LoVo (cell line): ENCODE results near the gene DSCAM.

Source experiments
- DNase-seq: peaks from one replicate; pipeline ENCODE4 v3.0.0-alpha.2; 2016; ENCODE audit warnings: low spot score

Gene DSCAM

DNA sequence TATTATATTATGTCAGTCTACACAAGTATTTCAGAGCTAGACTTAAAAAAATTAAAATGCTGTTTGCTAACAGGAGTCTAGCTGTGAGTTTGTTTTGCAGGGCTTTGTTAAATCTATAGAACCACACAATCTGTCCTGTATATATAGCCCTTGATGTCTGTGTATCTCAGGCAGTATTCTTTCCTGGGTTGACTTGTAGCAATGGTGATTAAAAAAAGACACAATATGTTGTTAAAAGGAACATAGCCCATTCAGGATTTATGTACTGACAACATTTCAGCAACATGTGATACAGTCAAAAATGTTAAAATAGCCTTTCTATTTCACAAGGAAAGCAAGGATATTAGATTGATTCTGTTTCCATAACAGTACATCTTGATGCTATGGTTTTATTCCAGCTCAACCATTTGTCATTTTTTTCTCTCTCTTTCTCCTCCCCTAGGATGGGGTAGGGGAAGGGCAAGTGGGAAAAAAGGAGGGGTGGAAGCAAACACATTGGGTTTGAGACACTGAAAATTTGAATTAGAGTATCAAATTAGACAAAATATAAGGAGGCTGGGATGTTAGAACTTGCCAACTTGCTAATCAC is 139.2 kb downstream of the DSCAM start:
- no peak for DNase-seq

DNA sequence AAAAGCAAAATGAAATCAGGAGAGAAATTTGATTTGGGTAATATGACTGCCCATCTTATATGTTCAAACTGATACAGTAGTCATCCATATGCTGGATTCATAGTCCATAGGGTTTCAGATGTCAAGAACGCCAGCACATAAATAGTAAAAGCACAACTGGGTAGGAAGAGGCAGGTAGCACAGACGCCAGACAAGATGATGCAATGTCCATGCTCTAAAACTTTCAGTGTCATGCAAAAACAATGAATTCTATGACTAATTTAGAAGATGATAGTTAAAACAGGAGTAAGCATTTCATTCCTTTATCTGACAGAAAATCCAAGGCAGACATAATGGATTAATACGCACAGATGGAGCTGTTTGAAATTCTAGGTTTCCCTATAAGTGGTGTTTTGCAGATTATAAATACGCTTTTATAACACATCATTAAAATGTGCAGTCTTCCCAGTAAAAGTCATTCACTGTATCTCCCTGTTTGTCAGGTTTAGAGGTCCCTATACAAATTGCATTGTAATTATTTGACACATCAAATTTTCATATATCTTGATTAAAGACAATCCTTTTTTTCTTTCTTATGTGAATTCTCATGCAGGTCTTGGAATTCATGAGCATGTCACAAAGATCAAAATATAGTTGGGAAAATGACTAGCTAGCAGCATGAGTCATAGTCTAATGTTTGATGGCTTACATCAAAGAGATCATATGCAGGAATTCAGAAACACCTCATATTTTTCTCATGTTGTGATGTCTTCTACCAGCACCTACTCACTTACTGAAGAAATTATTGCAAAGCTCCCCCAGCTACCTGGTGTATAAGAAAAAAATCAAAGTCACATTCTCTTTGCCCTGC is 139.9 kb downstream of the DSCAM start:
- no peak for DNase-seq

DNA sequence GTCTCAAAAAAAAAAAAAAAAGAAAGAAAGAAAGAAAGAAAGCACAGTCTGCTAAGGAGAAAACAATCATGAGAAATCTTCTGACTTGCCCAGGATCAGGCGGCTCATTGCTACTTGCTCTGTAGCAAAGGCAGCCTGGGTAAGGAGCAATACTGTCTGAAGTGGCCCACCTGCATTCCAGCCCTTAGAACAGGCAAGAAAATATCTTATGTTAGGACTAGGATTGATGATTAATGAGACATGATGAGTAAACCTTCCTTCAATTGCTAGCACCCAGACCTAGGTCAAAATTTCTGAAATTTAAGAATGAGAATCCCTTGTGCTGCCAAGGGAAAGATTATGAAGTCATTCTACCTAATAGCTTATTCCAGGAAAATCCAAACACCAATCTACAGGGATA is 140.8 kb downstream of the DSCAM start:
- DNase-seq, result no peak

DNA sequence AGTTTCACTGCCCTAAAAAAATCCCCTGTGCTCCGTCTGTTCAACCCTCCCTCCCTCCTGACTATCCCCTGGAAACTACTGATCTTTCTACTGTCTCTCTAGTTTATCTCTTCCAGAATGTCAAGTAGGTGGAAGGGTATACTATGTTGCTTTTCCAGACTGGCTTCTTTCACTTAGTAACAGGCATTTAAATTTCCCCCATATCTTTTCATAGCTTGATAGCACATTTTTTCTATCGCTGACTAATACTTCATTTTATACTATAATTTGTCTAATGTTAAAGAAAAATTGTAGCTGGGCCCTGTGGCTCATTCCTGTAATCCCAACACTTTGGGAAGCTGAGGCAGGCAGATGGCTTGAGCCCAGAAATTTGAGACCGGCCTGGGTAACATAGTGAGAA is 142.8 kb downstream of the DSCAM start:
- DNase-seq, result no peak

DNA sequence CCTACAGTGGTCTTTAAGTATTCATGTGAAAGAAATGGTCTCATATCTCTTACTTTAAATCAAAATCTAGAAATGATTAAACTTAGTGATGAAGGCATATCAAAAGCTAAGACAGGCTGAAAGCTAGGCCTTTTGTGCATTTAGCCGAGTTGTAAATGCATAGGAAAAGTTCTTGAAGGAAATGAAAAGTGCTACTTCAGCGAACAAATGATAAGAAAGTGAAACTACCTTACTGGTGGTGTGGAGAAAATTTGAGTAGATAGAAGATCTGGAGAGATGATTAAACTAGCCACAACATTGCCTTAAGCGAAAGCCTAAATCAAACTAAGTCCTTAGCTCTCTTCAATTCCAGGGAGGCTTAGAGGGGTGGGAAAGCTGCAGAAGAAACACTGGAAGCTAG is 147.6 kb downstream of the DSCAM start:
- no peak for DNase-seq

DNA sequence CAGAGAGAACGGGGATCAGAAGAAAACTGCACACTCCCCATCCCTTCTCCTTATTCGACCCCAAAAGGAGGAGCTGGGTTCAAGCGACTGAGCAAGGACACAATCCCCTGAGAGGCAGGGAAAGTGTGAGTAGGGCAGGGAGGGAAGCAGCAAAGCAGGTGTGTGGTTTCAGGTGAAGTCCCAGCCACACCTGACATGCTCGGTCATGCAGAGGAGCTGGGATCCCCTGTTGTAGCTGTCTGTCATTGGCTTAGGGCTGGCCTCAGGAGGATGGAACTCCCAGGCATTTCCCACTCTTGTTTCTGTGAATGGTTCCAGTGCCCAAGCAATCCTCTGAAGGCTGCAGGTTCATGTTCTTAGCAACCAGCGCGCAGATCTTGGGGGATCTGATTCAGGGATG is 150.7 kb downstream of the DSCAM start:
- DNase-seq, result no peak

DNA sequence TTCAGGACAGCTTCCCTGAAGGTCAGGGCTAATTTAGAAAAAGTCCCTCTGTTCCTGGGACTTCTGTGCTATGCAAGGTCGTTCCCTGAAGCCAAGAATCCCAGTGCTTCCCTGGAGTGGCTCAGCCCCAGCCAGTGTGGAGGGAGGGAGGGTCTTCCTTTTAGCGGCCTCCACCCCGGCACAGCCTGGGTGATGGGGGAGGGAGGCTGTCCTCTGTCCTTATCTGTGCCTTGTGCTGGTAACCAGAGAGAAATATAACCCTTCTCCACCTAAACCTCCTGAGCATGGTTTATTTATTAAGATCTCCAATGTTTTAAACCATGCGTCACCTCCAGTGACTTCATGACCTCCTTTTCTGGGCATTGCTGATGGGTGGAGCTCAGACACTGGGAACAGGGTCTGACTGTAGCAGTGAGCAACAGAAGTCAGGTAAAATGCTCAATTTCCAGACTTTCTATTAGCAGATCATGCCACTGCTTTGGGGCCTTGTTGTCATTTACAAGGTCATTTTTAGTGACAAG is 157.1 kb downstream of the DSCAM start:
- DNase-seq, result no peak

DNA sequence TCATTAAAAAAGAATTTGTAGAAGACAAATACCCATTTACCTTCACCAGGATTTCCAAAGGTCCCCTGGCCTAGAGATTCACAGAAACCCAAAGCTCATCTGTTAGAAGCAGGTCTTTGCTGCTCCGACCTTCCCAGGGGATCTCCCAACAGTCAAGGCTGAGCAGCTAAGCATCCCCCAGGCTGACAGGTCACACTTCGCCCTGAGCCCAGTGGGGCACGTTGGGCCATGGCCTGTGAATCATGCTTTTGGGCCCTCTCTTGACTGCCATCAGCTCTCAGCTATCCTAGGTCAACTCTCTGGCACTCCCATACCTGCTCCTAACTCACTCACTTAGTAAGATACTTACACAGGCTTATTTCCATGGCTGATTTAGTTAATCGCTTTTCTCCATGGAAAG is 157.7 kb downstream of the DSCAM start:
- no peak for DNase-seq

DNA sequence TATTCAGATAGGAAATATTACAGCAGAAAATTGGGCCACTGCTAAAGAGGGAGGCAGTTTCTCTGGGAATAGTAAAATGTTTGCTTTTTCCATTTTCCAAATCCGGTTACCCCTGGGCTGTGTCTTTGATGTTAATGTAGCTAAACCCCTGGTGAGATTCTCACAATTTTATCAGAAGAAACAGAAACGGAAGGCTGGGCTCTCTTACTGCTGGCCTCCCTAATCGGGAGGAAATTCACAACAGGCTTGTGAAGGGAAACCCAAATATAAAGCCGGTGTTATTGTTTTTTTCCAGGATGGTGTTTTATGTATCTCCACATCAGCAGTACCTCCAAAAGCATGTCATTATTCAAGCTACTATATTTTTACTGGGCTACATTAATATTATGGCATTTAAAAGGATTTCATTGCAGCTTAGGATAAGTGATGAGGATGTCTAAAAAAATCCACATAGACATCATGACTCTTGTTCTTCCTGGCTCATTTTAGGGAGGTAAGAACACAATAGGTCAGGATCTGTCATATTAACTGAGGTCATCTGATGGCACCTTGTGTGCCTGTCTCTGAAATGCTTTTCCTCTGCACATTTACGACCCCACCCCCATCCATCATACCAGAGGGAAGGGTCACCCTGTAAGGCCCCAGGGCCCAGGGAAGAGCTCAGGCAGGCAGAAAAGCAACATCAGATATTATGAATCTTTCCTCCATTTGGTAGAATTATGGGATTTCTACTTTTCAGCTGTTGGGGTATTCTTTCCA is 158.7 kb downstream of the DSCAM start:
- no peak for DNase-seq

DNA sequence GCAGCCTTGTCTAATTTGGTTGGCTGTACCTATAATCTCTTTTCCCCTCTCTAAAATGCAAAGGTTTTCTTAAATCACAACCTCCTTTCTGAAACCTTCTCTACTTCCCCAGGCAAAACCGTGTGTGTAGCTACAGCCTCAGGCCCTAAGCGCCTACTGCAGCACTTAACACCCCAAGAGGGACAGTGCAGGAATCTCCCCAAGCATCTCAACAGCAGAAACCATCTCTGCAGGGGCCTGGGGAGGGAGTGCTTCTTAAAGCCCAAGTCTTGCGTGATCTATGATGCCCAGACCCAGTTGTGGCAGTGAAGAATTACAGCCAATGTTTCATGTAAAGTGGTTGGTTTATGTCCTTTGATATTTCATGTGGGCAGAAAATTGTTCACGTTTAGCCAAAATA is 159.3 kb downstream of the DSCAM start:
- no peak for DNase-seq

DNA sequence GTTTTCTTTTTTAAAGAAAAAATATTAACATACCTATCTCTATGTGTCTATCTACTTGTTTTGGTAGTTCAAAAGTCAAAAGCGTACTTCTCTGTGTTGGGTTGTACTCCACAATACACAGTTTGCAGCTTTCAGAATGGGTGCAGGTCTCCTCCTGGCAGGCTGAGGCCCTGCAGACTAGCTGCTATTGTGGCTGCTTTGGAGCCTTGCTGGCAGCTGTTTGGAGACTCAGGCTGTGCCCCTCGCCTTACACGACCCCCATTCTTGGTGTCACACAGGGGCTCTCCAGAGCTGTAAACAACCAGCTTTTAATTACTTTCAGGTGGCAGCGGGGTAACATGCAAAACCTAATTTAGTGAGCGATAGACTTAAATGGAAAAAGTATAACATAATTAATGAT is 160.4 kb downstream of the DSCAM start:
- no peak for DNase-seq

DNA sequence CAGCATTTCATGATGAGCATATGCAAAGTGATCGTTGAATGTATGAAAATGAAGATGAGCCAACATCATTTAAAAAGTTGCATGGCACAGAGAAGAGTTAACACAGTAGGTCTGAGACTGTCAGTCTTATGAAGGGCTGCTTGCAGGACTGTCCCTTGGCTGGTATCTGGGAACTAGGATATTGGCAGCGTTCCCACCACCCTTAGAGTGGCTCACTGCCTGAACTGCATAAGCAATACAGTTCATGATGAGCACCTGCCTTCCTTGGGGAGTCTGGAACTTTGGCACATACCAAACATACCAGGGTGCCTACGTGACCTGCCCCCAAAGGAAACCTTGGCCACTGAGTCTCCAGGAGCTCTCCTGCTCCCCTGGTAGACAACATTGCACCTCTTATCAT is 161.8 kb downstream of the DSCAM start:
- DNase-seq, result no peak

DNA sequence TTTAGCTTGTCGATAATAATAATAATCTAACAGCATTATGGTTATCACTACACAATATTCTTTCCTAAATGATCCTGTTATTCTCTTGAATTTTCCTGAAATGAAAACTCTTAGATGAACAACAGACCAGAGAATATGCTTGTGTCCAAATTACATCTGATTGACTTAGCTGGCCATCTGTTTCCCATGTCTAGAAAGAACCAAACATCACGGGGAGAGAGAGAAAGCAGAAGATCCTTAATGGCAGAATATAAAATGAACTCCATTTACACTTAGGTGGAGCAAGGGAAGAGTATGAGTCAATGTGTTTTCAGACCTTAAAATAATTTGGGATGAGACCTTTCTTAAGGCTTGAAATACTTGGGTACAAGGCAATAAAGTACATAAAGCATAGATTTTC is 162.2 kb downstream of the DSCAM start:
- no peak for DNase-seq

DNA sequence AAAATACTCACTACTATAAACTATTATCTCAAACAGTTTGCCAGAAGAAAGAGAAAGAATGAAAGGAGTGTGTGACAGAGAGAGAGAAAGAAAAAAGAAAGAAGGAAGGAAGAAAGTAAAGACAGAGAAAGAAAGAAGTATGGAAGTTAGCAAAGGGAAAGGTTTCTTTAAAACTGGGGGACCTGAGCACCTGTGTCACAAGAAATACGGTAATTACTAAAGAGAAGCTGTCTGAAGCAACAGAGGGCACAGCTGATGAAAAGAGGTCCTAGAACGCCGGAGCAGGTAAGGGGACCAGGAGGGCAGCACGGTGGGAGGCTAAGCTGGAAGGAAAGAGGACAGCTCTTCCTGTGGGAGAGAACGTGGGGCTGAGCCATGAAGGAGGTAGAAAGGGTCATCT is 163.6 kb downstream of the DSCAM start:
- no peak for DNase-seq

DNA sequence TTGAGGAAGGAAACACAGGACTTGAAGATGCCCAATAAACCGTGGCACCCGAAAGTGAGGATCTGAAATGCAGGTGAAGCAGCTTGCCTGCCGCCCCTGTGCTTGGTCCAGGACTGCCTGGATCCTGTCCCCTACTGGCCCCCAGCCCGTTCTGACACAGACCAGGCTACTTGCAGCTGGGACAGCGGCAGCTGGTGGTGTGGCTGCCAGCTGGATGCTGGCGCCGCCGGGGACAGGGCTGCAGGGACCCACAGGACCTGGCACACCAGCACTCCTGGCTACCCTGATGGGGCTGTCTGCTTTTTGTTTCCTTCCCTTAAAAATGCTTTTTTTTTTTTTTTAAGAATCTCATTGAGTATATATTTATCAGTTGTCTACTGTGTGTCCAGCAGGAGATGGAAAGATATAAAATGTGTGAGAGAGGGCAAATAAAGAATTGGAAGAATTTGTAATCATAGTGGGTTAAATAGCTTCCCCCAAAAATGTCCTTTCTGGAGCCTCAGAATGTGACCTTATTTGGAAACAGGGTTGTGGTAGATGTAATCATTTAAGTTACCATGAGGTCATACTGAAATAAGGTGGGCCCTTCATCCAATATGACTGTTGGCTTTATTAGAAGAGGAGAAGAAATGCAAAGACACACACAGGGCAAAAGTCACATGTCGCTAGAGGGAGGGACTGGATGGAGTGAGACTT is 165.6 kb downstream of the DSCAM start:
- DNase-seq, result no peak

DNA sequence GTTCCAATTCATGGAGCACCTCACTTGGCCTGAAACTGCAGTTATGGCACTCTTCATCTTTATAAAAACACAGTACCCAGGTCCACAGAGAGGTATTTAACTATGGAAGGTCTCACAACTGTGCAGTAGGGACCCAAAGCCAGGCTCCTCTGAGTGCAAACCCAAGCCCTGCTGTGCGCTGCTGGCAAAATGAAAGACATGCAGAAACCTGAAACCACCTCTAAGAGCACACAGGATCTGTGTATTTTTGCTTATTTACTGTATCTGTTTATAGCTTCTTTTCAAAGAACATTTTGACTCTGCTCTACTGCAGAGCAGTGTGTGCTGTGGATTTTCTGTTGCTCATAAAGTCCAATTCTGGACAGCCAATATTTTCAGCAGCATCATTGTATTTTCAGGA is 166.6 kb downstream of the DSCAM start:
- DNase-seq, result no peak

DNA sequence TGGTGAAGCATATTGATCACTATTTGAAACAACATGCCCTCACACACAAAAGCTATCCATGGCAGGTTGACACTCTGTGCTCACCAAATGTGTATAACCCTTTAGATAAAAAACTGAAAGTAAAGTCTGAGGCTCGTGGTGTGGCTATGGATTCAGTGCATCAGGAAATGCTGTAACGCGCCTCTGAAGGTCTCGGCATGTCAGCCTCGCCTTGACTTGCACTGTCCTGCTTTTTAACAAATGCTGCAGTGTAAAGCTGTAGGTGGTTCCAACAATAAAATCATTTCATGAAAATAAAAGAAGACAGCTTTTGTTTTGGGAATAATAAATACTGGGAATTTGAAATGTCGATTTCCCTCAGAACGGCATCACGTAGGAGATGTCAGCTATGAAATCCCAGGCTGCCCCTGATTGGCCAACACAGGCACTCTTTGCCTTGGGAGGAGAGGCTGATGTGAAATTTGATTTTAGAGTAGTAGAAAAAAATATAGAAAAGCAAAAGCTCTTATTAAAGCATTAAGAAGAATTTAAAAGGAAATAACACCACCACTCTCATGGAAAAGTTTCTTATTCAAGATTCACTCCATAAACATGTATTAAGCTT is 168.2 kb downstream of the DSCAM start:
- no peak for DNase-seq

DNA sequence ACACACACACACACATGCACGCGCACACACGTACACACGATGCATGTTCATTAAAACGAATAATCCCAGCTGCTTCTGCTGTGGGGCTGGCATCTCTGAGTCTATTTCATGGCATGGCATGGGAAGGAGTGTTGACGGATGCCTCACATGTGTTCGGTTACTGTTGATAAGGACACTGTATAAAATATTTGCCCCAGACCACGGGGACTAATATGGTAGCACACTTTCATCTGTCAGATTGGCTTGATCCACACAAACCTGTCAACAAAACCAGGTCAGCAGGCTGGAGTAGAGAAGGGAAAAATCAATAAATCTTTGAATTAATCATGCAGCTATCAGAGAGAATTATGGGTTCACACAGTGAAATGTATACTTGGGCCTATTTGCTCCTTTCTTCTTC is 171.9 kb downstream of the DSCAM start:
- DNase-seq, result no peak

DNA sequence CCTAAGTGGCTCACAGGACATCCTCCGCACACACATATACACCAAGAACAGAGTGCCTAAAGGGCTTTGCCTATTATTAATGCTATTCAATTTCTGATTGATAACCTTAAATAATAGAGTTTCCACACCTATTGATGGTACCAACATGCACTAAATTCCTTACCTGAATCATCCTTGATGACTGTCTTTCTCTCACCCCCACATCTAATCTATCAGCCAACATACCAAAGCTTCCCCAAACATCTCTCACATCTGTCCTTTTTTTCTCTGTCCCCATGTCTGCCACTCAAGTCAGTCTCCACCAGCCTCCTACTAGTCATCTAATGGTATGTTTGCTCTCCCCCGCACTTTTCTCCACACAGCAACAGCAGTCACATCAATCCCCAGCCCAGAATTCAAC is 174.4 kb downstream of the DSCAM start:
- DNase-seq, result no peak

DNA sequence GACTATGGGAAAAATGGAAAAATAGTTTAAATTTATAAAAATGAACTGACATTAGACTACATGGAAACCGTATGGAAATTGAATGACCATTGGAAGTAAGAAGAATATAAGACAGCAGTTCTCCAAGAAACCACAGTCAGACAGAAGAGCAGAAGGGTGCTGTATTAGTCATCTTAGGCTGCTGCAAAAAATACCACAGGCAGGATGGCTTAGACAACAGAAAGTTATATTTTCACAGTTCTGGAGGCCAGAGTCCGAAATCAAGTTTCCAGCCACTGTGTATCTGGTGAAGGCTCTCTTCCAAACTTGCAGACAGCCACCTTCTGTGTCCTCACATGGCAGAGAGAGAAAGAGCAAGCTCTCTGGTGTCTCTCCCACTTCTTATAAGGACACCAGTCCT is 175.2 kb downstream of the DSCAM start:
- no peak for DNase-seq

DNA sequence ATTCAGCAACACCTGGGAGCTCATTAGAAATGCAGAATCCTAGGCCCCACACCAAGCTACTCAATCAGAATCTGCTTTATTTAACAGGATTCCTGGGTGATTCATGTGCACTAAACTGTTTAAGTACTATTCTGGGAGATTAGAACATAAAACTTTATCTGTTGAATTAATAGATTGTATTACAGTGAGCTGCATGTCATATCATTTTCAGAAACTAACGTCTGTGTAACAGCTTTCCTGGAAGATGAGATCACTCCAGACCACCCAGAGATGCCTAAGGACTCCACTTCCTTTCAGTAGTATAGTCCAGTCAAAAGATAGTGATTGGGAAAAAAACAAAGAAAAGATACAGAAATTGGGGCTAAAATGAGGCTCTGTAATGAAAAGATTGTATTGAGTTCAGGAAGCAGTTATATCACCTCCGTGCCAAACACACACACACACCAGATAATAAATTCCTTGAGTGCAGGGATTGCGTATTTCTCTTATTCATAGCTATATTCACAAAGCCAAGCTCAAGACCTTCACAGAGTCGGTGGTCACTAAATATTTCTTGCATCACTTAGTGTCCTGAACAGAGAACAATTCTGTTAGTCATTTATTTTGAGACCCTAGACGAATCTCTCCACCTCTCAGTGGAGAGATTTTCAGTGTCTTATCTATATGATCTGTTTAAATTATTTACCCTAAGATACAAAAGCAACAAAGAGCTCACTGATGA is 178.2 kb downstream of the DSCAM start:
- no peak for DNase-seq
